Chondrocyte (in vitro differentiated cells): ENCODE data around the gene GPR108. TPM values are rescaled to one million over a fixed set of nuclear protein-coding genes. Genes with fewer than 3 reads are reported as not detected.
"Not testable (repeated sequence)": the region's sequence is repeated elsewhere in the genome, so short reads cannot be mapped to it uniquely, and the experiment has no call there.

Experiments used
- DNase-seq: peaks from one replicate; pipeline ENCODE4 v3.0.0; 2021; ENCODE audit warnings: mixed read lengths, low spot score
- H3K27ac Mint-ChIP-seq: one replicate; pipeline ENCODE4 v1.8.0; 2021; ENCODE audit warnings: mild to moderate bottlenecking, moderate library complexity, mixed read lengths; ENCODE audit not compliant: unreplicated experiment
- H3K27me3 Mint-ChIP-seq: 2 replicates; pipeline ENCODE4 v1.8.0; 2021; ENCODE audit warnings: low read depth, mixed read lengths
- H3K36me3 Mint-ChIP-seq: 2 replicates; pipeline ENCODE4 v1.8.0; 2021; ENCODE audit warnings: low read depth, mixed read lengths
- H3K4me1 Mint-ChIP-seq: 2 replicates; pipeline ENCODE4 v1.8.0; 2021; ENCODE audit warnings: low read depth, mild to moderate bottlenecking, mixed read lengths
- H3K4me3 Mint-ChIP-seq: one replicate; pipeline ENCODE4 v1.8.0; 2021; ENCODE audit warnings: mild to moderate bottlenecking, moderate library complexity, mixed read lengths; ENCODE audit not compliant: unreplicated experiment
- H3K9me3 Mint-ChIP-seq: 2 replicates; pipeline ENCODE4 v1.8.0; 2021; ENCODE audit warnings: low read depth, mixed read lengths
- CTCF ChIP-seq: fragments of 200-600 bp; sonication (generic); IDR thresholded peaks from 2 replicates; pipeline ENCODE4 v1.5.0; 2021; ENCODE audit warnings: antibody characterized with exemption, mild to moderate bottlenecking, moderate library complexity
- long read RNA-seq: library from polyadenylated mRNA; stranded (forward); transcript quantifications from one replicate; pipeline ENCODE4 v2.0.0, GENCODE V29; 2021
- total RNA-seq: library from RNA; stranded (reverse); gene quantifications from 3 replicates; pipeline ENCODE4 v1.2.1, GENCODE V29; 2021

The GPR108 gene
- total RNA-seq, result 38.4 to 42.4 TPM (median 39.8 TPM) in 3 replicates
- long read RNA-seq, transcript GPR108-202 (18 exons, 2,009 nt), result minor isoform, 12 of 83 reads
- long read RNA-seq, transcript GPR108-201 (18 exons, 2,057 nt), result major isoform, 51 of 83 reads
- long read RNA-seq, partial matches to known transcripts, result 5 of 83 reads
- long read RNA-seq, other reads (novel, unspliced or antisense), result 15 of 83 reads

DNA sequence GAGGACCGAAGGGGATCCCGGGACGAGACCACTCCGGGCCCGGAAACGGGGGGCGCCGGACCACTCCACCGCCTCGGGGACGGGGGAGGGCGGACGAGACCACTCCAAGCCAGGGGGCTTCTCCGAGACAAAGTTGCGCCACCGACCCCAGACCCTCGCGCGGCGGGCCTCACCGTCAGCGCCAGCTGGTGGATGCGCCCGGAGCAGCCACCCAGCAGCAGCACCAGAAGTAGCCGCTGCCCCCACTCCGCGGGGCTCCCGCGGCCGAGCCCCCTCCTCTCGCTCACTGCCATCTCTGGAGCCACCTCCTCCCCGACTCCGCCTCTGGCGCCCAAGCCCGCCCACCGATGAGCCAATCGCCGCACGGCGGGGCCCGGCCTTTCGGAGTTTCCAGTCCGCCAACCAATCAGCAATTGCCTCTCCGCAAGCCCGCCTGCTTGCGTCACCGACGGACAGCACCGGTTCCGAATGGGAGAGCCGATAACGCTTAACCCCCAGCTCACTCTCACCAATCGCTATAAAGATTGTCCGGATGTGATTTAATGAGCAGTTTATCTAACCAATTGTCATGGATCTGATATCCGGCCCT lies at the start of gene GPR108:
Gene GPR108 (minus strand): TSS at position 297 of the 589 bp plus-strand sequence. CDS start 4 bp downstream, at position 293.
- H3K27ac Mint-ChIP-seq, result peak within 1 kb of the TSS; percentile 97
- DNase-seq, result peak; percentile 100
- no peaks in the 10 kb centered on the region for H3K27me3 Mint-ChIP-seq
- TF ChIP-seq CTCF, result no peak
- peak within 1 kb of the TSS; percentile 97 for H3K4me3 Mint-ChIP-seq
- no peaks in the 10 kb centered on the region for H3K9me3 Mint-ChIP-seq
- peaks cover 8% of the 10 kb centered on the region for H3K36me3 Mint-ChIP-seq
- H3K4me1 Mint-ChIP-seq, result peaks cover 49% of the 10 kb centered on the region

- Mint-ChIP-seq H3K4me3 (no peak overlapping the region), H3K27me3 (no peaks in the 10 kb centered on the region), H3K4me1 (peaks cover 5% of the 10 kb centered on the region), H3K27ac (no peak overlapping the region), H3K9me3 (no peaks in the 10 kb centered on the region), H3K36me3 (no peaks in the 10 kb centered on the region)
- TF ChIP-seq CTCF, result no peak
- no peak for DNase-seq
These were observed 41.8 kb upstream of the GPR108 start for GRCh38 chr19:6779206-6779605.

- no peak for DNase-seq
- no peaks in the 10 kb centered on the region for H3K36me3 Mint-ChIP-seq
- H3K4me1 Mint-ChIP-seq, result peaks cover 5% of the 10 kb centered on the region
- H3K4me3 Mint-ChIP-seq, result no peak overlapping the region
- H3K9me3 Mint-ChIP-seq, result no peaks in the 10 kb centered on the region
- H3K27ac Mint-ChIP-seq, result no peak overlapping the region
- no peaks in the 10 kb centered on the region for H3K27me3 Mint-ChIP-seq
- no peak for TF ChIP-seq CTCF
These were observed 41.0 kb upstream of the GPR108 start for GRCh38 chr19:6778386-6778785.

GRCh38 chr19:6777434-6777833 lies 40.1 kb upstream of the GPR108 start:
- no peak for TF ChIP-seq CTCF

DNA sequence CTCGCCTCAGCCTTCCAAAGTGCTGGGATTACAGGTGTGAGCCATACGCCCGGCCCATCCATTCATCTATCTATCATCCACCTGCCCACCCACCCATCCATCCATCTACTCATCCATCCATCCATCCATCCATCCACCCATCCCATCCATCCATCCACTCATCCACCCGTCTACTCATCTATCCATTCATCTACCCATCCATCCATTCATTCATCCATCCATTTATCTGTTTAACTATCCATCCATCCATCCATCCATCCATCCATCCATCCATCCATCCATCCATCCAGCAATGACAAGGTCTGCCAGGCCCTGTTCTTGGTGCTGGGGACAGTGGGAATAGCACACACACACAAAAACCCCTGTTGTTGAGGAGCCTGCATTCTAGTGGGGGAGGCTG lies 39.6 kb upstream of the GPR108 start:
- no peak overlapping the region for H3K4me3 Mint-ChIP-seq
- TF ChIP-seq CTCF, result no peak
- H3K27me3 Mint-ChIP-seq, result no peaks in the 10 kb centered on the region
- no peak for DNase-seq
- no peaks in the 10 kb centered on the region for H3K36me3 Mint-ChIP-seq
- H3K9me3 Mint-ChIP-seq, result no peaks in the 10 kb centered on the region
- peaks cover 5% of the 10 kb centered on the region for H3K4me1 Mint-ChIP-seq
- no peak overlapping the region for H3K27ac Mint-ChIP-seq

More at GRCh38 chr19:6777434-6777833, 40.1 kb upstream of the GPR108 start:
- Mint-ChIP-seq H3K36me3 (no peaks in the 10 kb centered on the region), H3K4me1 (peaks cover 5% of the 10 kb centered on the region), H3K27me3 (no peaks in the 10 kb centered on the region), H3K9me3 (no peaks in the 10 kb centered on the region), H3K27ac (no peak overlapping the region), H3K4me3 (no peak overlapping the region)
- no peak for DNase-seq

DNA sequence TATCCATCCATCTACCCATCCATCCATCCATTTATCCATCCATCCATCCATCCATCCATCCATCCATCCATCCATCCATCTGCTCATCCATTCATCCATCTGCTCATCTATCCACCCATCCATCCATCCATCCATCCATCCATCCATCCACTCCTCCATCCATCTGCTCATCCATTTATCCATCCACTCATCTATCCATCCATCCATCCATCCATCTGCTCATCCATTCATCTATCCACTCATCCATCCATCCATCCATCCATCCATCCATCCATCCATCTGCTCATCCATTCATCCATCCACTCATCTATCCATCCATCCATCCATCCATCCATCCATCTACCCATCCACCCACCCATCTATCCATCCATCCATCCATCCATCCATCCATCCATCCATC lies 38.7 kb upstream of the GPR108 start:
- not testable (repeated sequence) for DNase-seq, H3K27ac Mint-ChIP-seq, H3K9me3 Mint-ChIP-seq, H3K4me3 Mint-ChIP-seq, H3K4me1 Mint-ChIP-seq, H3K27me3 Mint-ChIP-seq, H3K36me3 Mint-ChIP-seq
